ENCODE data around the gene CCSER1.

The CCSER1 gene

GRCh38 chr4:90536408-90536807, 409.2 kb downstream of the CCSER1 start:
- H3K36me3 Mint-ChIP-seq (ENCODE audit: low read depth) = no peaks in the 10 kb centered on the region
- no peak overlapping the region for H3K4me3 Mint-ChIP-seq
- H3K4me1 Mint-ChIP-seq (ENCODE audit: low read depth) = no peaks in the 10 kb centered on the region
- H3K27ac Mint-ChIP-seq = no peak overlapping the region
- no peaks in the 10 kb centered on the region for H3K9me3 Mint-ChIP-seq
- no peak for DNase-seq
- H3K27me3 Mint-ChIP-seq = no peaks in the 10 kb centered on the region

- Mint-ChIP-seq H3K36me3 (ENCODE audit: low read depth) (no peaks in the 10 kb centered on the region), H3K27ac (no peak overlapping the region), H3K27me3 (no peaks in the 10 kb centered on the region), H3K9me3 (no peaks in the 10 kb centered on the region), H3K4me3 (no peak overlapping the region), H3K4me1 (ENCODE audit: low read depth) (no peaks in the 10 kb centered on the region)
- no peak for DNase-seq
Measured at GRCh38 chr4:90537491-90537890, 410.3 kb downstream of the CCSER1 start.

- Mint-ChIP-seq H3K4me3 (no peak overlapping the region), H3K4me1 (ENCODE audit: low read depth) (no peaks in the 10 kb centered on the region), H3K27me3 (no peaks in the 10 kb centered on the region), H3K9me3 (no peaks in the 10 kb centered on the region), H3K27ac (no peak overlapping the region), H3K36me3 (ENCODE audit: low read depth) (no peaks in the 10 kb centered on the region)
- DNase-seq = no peak
Measured at GRCh38 chr4:90540536-90540935, 413.3 kb downstream of the CCSER1 start.

GRCh38 chr4:90542216-90542615, 415.0 kb downstream of the CCSER1 start:
- no peak for DNase-seq
- H3K4me3 Mint-ChIP-seq = no peak overlapping the region
- no peaks in the 10 kb centered on the region for H3K36me3 Mint-ChIP-seq (ENCODE audit: low read depth)
- H3K27ac Mint-ChIP-seq = no peak overlapping the region
- H3K9me3 Mint-ChIP-seq = no peaks in the 10 kb centered on the region
- H3K27me3 Mint-ChIP-seq = no peaks in the 10 kb centered on the region
- peaks cover 2% of the 10 kb centered on the region for H3K4me1 Mint-ChIP-seq (ENCODE audit: low read depth)

- no peak overlapping the region for H3K4me3 Mint-ChIP-seq
Measured at GRCh38 chr4:90543419-90544170, 416.4 kb downstream of the CCSER1 start.

GRCh38 chr4:90544532-90545045, 417.4 kb downstream of the CCSER1 start:
- H3K27ac Mint-ChIP-seq = no peak overlapping the region
- H3K27me3 Mint-ChIP-seq = no peaks in the 10 kb centered on the region
- H3K9me3 Mint-ChIP-seq = no peaks in the 10 kb centered on the region
- no peak for DNase-seq
- H3K4me3 Mint-ChIP-seq = no peak overlapping the region
- H3K4me1 Mint-ChIP-seq (ENCODE audit: low read depth) = peaks cover 2% of the 10 kb centered on the region
- no peaks in the 10 kb centered on the region for H3K36me3 Mint-ChIP-seq (ENCODE audit: low read depth)

More at GRCh38 chr4:90543419-90544170, 416.4 kb downstream of the CCSER1 start:
- DNase-seq = no peak
- H3K4me1 Mint-ChIP-seq (ENCODE audit: low read depth) = peaks cover 2% of the 10 kb centered on the region
- H3K27ac Mint-ChIP-seq = no peak overlapping the region
- no peaks in the 10 kb centered on the region for H3K27me3 Mint-ChIP-seq
- no peaks in the 10 kb centered on the region for H3K9me3 Mint-ChIP-seq
- H3K36me3 Mint-ChIP-seq (ENCODE audit: low read depth) = no peaks in the 10 kb centered on the region

- Mint-ChIP-seq H3K9me3 (no peaks in the 10 kb centered on the region), H3K4me3 (no peak overlapping the region), H3K4me1 (ENCODE audit: low read depth) (peaks cover 2% of the 10 kb centered on the region), H3K27me3 (no peaks in the 10 kb centered on the region), H3K27ac (no peak overlapping the region), H3K36me3 (ENCODE audit: low read depth) (no peaks in the 10 kb centered on the region)
- DNase-seq = no peak
Measured at GRCh38 chr4:90545380-90545779, 418.2 kb downstream of the CCSER1 start.

GRCh38 chr4:90546114-90546513, 418.9 kb downstream of the CCSER1 start:
- no peaks in the 10 kb centered on the region for H3K36me3 Mint-ChIP-seq (ENCODE audit: low read depth)
- H3K9me3 Mint-ChIP-seq = no peaks in the 10 kb centered on the region
- H3K27ac Mint-ChIP-seq = no peak overlapping the region
- H3K27me3 Mint-ChIP-seq = no peaks in the 10 kb centered on the region
- H3K4me1 Mint-ChIP-seq (ENCODE audit: low read depth) = peaks cover 2% of the 10 kb centered on the region
- DNase-seq = no peak
- H3K4me3 Mint-ChIP-seq = no peak overlapping the region

- H3K27ac Mint-ChIP-seq = no peak overlapping the region
- H3K4me3 Mint-ChIP-seq = no peak overlapping the region
- peaks cover 5% of the 10 kb centered on the region for H3K9me3 Mint-ChIP-seq
- H3K27me3 Mint-ChIP-seq = no peaks in the 10 kb centered on the region
- H3K4me1 Mint-ChIP-seq (ENCODE audit: low read depth) = no peaks in the 10 kb centered on the region
- DNase-seq = no peak
- H3K36me3 Mint-ChIP-seq (ENCODE audit: low read depth) = no peaks in the 10 kb centered on the region
Measured at GRCh38 chr4:90570615-90571014, 443.4 kb downstream of the CCSER1 start.

- H3K27me3 Mint-ChIP-seq = no peaks in the 10 kb centered on the region
- no peak overlapping the region for H3K27ac Mint-ChIP-seq
- no peaks in the 10 kb centered on the region for H3K4me1 Mint-ChIP-seq (ENCODE audit: low read depth)
- peaks cover 7% of the 10 kb centered on the region for H3K9me3 Mint-ChIP-seq
- DNase-seq = no peak
- no peak overlapping the region for H3K4me3 Mint-ChIP-seq
- no peaks in the 10 kb centered on the region for H3K36me3 Mint-ChIP-seq (ENCODE audit: low read depth)
Measured at GRCh38 chr4:90572996-90573395, 445.8 kb downstream of the CCSER1 start.

- no peaks in the 10 kb centered on the region for H3K36me3 Mint-ChIP-seq (ENCODE audit: low read depth)
- DNase-seq = no peak
- H3K27ac Mint-ChIP-seq = no peak overlapping the region
- H3K9me3 Mint-ChIP-seq = peaks cover 7% of the 10 kb centered on the region
- no peak overlapping the region for H3K4me3 Mint-ChIP-seq
- H3K27me3 Mint-ChIP-seq = no peaks in the 10 kb centered on the region
- no peaks in the 10 kb centered on the region for H3K4me1 Mint-ChIP-seq (ENCODE audit: low read depth)
Measured at GRCh38 chr4:90575371-90575770, 448.2 kb downstream of the CCSER1 start.

GRCh38 chr4:90580326-90580725, 453.1 kb downstream of the CCSER1 start:
- no peaks in the 10 kb centered on the region for H3K4me1 Mint-ChIP-seq (ENCODE audit: low read depth)
- no peak for DNase-seq

GRCh38 chr4:90582087-90582486, 454.9 kb downstream of the CCSER1 start:
- Mint-ChIP-seq H3K27me3 (no peaks in the 10 kb centered on the region), H3K36me3 (ENCODE audit: low read depth) (no peaks in the 10 kb centered on the region), H3K27ac (no peak overlapping the region), H3K4me1 (ENCODE audit: low read depth) (no peaks in the 10 kb centered on the region), H3K4me3 (no peak overlapping the region), H3K9me3 (peaks cover 4% of the 10 kb centered on the region)
- no peak for DNase-seq

More at GRCh38 chr4:90580326-90580725, 453.1 kb downstream of the CCSER1 start:
- no peaks in the 10 kb centered on the region for H3K36me3 Mint-ChIP-seq (ENCODE audit: low read depth)
- peaks cover 2% of the 10 kb centered on the region for H3K9me3 Mint-ChIP-seq
- H3K4me3 Mint-ChIP-seq = no peak overlapping the region
- H3K27me3 Mint-ChIP-seq = no peaks in the 10 kb centered on the region
- no peak overlapping the region for H3K27ac Mint-ChIP-seq

GRCh38 chr4:90584051-90584450, 456.9 kb downstream of the CCSER1 start:
- no peak overlapping the region for H3K27ac Mint-ChIP-seq
- no peaks in the 10 kb centered on the region for H3K4me1 Mint-ChIP-seq (ENCODE audit: low read depth)
- no peak for DNase-seq
- H3K9me3 Mint-ChIP-seq = peaks cover 4% of the 10 kb centered on the region
- H3K27me3 Mint-ChIP-seq = no peaks in the 10 kb centered on the region
- no peak overlapping the region for H3K4me3 Mint-ChIP-seq
- H3K36me3 Mint-ChIP-seq (ENCODE audit: low read depth) = no peaks in the 10 kb centered on the region

GRCh38 chr4:90585961-90586360, 458.8 kb downstream of the CCSER1 start:
- H3K36me3 Mint-ChIP-seq (ENCODE audit: low read depth) = no peaks in the 10 kb centered on the region
- no peak for DNase-seq
- H3K4me1 Mint-ChIP-seq (ENCODE audit: low read depth) = no peaks in the 10 kb centered on the region
- no peak overlapping the region for H3K4me3 Mint-ChIP-seq
- no peaks in the 10 kb centered on the region for H3K27me3 Mint-ChIP-seq
- H3K9me3 Mint-ChIP-seq = peaks cover 6% of the 10 kb centered on the region
- no peak overlapping the region for H3K27ac Mint-ChIP-seq
